Inflammatory macrophage treated with lipopolysaccharide for 4 hours (primary cell): ENCODE measurements around the gene BIN2.

ENCODE experiments used
- DNase-seq: peaks from one replicate; pipeline ENCODE4 v3.0.0-alpha.2; 2020

Gene BIN2

DNA sequence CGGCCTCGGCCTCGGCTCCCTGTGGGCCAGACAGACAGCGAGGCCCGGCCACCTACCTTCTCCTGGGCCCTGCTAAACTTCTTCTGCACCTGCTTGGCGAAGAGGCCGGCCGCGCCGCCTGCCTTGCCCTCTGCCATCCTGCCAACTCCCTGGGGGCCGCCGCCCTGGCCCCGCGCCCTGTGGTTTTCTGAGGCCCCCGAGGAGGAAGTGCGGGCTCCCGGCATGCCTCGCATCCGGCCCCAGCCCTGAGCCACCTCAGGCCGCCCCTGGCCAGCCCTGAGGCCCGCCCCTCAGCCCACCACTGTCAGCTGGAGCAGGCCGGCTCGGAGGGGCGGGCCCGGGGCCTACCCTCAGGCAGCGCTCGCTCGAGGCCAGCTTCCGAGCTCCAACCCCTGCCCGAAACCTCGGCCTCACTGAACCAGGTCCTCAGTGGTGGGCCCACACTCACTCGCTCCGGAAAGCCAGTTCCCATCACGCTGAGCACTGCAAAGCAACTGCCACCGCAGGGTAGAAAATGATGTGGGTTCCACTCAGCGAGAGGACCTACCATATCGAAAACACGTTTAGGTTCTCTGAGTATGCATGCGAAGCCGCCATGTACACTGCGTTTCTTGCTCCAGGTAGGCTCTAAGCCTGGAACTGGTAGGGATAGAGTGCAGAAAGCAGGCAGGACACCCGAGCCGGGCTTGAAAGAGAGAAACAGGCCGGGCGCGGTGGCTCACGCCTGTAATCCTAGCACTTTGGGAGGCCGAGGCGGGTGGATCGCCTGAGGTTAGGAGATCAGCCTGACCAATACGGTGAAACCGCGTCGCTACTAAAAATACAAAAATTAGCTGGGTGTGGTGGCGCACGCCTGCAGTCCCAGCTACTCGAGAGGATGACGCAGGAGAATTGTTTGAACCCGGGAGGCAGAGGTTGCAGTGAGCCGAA lies at the start of gene BIN2:
BIN2 (minus strand) TSS at position 209 of the 930 bp plus-strand sequence; CDS start at position 137, 72 bp downstream.
- DNase-seq = peak; percentile 60

DNA sequence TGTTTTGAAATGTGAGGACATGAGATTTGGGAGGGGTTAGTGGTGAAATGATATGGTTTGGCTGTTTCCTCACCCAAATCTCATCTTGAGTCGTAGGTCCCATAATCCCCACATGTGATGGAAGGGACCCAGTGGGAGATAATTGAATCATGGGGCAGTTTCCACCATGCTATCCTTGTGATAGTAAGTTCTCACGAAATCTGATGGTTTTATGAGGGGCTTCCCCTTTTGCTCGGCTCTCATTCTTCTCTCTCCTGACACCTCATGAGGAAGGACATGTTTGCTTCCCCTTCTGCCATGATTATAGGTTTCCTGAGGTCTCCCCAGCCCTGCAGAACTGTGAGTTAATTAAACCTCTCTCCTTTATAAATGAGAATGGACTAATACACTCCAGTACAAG lies 49.2 kb upstream of the BIN2 start:
- DNase-seq = peak; percentile 70

DNA sequence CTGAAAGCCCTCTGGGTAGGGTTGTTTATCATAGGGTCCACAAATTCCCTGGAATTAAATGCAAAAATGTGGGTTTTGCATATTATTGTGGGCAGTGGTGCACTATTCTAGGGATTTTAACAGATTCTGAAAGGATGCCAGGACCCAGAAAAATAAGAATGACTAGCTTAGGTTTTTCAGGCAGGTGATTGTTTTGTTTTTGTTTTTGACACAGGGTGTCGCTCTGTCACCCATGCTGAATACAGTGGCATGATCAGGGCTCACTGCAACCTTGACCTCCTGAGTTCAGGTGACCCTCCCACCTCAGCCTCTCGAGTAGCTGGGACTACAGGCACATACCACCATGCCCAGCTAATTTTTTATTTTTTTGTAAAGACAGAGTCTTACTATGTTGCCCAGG lies 48.0 kb upstream of the BIN2 start:
- no peak for DNase-seq

DNA sequence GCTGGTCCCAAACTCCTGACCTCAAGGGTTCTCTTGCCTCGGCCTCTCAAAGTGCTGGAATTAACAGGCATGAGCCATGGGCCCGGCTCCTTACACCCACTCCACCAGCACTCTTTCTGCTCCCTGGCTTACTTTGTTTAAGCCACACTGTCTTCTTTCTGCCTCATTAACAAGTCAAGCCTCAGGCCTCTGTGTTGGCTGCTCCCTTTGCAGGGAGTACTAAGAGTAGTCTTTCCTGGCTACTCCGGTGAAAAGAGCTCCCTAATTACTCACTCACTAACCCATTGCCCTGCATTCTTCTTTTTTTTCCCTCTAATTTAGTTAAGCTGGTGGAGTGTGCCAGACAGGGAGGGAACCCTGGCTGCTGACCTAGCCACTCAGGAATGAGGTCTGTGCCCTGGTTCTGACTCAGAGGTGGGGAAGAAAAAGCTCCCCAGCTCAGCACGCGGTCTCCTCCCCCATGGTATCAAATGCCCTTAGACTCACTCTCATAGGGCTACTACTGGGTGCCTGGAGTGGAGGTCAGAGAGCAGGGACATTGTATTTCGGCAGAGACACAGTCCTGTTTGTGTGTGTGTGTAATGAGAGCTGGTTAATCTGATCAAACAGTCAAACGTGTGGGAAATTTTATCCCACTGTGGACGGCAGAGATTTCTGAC lies 47.5 kb upstream of the BIN2 start:
- no peak for DNase-seq

DNA sequence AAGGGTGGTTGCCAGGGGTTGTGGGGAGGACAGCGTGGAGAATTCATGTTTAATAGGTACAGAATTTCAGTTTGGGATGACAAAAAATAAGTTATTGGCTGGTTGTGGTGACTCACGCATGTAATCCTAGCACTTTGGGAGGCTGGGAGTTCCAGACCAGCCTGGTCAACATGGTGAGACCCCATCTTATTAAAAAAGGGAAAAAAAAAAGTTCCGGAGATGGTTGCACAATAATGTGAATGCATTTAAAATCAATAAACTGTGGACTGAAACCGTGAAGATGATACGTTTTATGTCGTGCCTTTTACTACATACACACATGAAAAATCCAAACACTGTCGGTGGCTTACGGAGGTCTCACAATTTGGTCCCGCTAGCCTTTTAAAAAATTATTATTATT lies 46.7 kb upstream of the BIN2 start:
- no peak for DNase-seq

DNA sequence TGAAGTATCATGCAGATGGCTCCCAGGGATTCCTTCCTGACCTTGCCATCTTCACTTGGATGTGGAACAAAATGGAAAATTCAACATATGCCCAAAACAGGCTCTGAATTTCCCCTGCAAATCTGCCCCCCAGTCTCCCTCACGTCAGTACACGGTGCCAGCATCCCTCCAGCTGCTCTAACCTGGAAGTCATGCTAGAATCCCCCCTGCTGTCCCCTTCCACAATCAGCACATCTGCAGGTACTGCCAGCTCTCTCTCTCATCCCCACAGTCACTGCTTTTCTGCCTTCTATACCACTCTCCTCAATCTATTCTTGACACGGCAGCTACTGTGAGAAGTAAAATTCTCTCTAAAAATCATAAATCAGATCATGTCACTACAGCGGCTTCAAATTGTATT lies 45.6 kb upstream of the BIN2 start:
- DNase-seq = no peak

DNA sequence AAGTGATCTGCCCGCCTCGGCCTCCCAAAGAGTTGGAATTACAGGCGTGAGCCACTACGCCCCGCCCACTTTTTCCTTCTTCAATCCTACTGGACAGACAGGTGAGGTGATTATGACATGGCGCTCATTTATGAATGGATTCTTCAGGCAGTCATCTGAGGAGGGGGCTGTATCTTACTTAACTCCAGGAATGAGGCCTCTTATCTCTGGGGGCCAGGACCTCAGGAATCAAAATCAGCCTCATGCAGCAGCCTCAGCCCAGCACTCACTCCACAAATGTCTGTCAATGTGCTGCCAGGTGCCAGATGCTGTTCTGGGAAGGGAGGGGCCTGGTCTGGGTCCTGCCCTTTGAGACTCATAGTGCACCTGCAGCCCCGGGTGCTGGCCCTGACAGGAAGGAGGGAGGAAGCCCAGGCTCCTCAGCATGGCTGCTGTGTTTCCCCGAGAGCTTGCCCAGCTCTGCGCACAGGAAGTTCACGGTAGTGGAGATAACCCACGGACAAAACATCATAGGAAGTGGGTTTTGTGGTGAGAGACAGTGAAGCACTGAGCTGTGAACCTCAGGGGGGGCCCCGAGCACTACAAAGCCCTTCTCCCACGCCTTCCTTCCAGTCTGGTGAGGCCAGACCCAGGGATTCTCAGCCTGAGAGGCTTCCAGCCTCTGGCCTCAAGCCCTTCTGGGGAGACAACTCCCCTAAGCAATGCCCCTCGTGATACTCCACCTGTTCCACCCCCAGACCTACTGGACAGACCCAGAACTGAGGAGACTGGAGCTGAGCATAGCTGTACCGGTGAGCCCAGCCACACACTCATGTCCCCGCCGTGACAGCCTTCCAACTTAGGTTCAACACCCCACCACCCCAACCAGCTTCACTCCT lies 44.9 kb upstream of the BIN2 start:
- DNase-seq = peak; percentile 90

DNA sequence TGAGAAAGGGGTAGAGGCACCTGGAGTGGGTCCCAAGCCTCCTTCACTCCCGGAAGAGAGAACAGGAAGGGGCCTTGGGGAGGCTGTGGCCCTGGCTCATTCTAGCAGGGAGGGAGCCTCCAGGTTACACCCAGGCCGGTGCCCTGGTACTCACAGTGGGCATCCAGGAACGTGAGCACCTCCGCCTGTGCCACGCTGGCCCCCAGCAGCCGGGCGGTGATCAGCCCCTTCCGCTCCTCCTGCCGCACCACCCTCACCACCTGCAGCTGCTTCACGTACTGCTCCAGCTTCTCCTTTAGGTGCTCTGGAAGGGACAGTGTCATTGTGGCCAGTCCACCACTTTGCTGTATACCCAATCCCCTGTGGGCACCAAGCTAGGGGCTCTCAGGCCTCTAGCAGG lies 41.3 kb upstream of the BIN2 start:
- no peak for DNase-seq

DNA sequence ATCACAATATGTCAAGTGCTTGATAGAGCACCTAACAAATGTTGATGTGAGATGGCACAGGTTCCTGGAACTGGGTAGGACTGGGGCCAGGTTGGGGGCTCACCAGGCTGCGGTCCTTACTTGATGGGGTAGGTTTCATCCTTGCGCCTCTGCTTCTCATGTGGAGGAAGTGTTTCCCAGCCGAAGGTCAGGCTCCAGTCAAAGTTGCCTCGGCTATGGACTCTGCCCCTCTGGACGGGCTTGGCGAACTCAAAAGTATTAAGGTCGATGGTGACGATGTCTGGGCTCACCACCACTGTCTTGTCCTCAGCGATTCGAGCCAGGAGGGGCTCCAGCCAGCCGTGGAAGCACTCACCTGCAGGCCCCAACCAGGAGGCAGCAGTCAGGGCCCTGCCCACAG lies 40.0 kb upstream of the BIN2 start:
- no peak for DNase-seq

DNA sequence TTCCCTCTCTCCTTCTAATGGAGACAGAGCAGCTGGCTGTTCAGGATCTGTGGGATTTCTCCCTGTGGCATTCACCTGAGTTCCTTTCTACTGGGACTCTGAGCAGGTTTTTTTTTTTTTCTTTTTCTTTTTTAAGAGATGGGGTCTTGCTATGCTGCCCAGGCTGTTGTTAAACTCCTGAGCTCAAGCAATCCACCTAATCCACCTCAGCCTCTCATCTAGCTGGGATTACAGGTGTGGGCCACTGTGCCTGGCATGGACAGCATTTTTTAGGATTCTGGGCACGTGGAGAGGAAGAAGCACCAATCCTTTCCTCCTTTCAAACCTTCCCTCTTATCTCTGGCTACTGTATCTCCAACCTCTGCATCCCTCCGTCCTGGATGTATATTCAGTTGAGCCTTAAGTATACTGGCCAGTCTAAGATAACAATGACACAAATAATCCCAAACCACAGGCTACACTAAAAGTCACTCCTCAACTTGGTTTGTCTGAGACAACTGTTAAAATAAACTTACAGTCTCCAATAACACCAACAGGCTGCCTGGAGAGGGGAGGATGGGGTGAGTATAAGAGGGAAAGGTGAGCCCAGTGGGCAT lies 38.9 kb upstream of the BIN2 start:
- DNase-seq = no peak

DNA sequence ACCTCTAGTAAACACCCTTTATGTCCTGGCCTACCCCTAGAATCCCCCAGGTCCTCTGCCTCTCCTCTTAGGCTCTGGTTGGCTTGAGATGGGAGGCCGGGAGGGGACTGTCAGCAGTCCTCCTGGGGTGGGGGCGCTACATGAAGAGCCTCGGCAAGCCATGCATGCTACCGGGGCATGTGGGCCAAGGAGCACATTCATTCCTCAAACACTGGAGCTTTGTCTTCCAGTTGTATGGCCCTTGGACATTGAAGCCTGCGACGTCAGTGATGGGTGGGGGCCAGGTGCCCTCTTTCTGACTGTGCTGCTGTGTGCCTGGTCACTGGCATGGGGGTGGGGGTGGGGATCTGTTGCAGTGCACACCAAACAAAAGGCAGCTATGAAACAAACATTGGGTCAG lies 38.3 kb upstream of the BIN2 start:
- no peak for DNase-seq

DNA sequence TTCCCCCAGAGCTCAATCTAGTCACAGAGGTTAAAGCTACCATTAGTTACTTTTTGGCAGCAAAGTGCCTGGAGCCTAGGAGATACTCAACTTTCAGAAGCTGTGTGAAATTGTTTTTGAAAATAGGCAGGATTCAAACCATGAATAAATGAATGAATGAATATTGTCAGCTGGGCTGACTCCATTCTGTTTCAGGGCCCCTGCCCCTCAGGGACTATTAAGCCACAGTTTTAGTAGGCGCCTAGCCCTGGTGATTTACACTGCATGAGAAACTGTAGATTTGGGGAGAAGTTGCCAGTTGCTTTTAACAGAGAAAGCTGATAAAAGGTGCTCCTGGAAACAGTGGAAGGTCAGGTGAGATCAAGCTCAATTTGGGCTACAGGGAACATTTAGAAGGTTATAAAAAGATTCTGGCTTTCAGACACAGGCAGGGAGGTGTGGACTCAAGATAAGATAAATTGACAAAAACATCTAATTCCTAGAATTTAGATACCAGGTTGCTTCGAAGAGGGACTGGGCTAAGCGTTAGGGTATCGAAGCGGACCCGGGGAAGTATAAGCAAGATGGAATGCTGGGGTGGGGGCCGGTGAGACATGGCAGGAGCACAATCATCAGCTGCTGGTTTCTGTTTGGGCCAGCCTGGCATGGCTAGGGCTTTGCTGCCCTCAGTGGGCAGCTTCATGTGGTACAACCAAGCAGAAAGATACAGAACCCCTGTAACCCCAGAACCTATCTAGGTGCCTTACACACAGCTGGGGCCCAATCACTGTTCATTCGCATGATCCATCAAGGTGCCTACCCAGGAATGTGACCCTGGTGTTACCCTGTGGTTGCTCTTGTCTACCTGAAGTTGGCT lies 37.4 kb upstream of the BIN2 start:
- DNase-seq = no peak

DNA sequence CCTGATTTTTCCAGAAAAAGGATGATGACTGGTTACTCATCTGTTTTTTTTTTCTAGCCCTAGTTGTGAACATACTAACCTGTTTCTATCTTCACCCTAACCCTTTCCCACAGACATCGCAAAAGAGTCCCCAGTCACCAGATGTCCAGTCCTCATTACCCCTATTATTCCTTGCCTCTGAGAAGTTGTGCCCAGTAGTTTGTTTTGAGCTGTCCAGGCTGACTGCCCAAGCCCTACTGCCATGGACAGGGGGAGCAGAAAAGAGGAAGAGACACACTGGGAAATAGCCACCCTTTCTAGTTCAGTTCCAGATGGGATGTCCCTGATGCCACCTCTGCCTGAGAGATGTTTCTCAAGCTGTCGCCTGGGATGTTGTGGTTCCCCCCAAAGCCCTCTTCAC lies 36.3 kb upstream of the BIN2 start:
- DNase-seq = no peak

DNA sequence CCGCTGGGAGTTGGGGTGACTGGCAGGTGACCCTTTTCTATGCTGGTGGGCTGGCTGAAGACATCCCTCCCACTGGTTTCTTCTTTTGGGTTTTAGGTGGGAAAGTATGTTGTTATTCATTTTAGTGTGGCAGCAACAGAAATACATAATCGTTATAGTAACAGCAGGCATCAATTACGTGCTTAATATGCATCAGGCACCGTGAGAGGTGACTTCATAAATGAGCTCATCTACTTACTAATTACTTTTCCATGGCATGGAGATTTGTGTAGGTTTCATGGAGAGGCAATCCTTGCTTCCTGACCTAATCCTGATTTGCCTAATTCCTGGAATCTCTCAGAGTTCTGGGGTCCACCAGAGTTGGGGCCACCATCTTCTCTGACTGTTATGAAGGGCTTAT lies 35.9 kb upstream of the BIN2 start:
- no peak for DNase-seq

DNA sequence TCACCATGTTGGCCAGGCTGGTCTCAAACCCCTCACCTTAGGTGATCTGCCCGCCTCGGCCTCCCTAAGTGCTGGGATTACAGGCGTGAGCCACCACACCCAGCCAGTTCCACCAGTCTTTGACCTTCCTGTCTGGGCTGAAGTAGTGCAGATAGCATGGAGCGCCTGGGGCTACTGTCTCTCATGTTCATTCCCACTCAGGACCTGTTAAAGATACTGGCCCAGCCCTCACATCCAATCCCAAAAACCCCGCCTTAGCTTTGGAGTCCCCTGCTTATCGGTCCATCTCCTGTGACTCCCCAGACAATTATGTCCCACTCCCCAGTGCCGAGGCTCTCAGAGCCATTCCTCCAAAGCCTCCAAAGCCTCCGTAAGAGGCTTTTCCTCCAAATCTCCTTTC lies 34.5 kb upstream of the BIN2 start:
- DNase-seq = no peak

DNA sequence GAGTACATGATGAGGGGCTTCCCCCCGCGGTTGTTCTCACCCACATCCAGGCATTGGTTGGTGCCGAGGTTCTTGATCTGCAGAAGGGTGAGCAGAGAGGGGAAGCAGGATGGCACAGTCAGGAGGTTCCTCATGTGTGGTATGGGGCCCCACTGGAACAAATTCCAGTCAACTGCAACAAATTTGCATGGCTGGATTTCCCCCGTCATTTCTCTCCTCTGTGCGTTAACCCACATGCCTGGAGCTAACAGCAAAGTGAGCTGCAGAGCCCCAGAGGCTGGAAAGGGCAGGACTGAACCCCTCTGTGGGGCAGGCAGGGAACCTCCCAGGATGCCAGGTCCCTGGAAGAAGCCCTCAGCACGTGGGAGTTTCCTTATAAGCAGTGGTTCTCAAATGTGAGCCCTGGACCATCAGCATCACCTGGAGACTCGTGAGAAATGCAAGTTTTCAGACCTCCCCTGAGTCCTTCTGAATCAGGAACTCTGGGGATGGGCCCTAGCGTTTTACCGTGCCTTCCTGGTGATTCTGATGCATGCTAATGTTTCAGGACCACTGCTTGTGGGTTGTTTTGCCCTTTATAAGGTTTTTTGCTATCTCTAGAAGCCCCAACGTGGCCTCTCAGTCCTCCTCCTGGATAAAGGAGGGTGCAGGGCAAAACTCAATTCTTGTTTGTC lies 33.5 kb upstream of the BIN2 start:
- DNase-seq = peak; percentile 66

DNA sequence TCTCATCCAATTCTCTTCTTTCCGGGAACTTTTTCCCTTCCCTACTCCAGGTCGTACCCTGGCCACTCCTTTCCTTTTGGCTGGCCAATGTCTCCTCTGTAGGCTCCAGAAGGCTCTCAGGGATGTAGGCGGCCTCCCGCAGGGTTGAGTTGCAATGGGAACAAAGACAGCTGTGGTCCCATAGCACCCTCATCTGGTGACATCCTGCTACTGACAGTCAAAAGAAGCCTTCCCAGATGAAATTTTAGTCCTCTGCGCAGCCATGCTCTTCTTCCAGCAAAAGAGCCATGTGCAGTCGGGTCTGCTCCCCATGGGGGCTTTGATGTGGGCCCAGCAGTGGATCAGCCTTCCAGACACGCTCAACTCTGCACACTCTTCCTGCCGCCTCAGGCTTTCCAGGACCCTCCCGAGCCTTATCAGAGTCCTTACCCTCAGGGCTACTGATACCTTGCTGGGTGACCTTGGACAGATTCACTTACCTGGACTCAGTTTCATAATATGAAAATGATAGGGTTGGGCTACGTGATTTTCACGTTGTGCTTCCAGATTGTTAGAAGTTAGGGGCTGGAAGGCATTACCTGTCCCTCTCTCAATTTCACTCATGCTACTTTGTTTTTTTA lies 28.0 kb upstream of the BIN2 start:
- peak; percentile 45 for DNase-seq

DNA sequence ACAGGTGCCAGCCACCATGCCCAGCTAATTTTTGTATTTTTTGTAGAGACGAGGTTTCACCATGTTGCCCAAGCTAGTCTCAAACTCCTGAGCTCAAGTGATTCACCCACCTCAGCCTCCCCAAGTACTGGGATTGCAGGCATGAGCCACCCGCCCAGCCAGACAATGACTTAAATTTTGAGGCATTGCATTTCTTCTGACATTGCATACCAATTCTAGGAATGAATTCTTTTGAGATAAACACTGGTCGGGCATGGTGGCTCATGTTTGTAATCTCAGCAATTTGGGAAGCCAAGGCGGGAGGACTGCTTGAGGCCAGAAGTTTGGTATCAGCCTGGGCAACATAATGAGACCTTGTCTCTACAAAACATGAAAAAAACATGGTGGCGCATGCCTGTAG lies 25.1 kb upstream of the BIN2 start:
- DNase-seq = no peak

DNA sequence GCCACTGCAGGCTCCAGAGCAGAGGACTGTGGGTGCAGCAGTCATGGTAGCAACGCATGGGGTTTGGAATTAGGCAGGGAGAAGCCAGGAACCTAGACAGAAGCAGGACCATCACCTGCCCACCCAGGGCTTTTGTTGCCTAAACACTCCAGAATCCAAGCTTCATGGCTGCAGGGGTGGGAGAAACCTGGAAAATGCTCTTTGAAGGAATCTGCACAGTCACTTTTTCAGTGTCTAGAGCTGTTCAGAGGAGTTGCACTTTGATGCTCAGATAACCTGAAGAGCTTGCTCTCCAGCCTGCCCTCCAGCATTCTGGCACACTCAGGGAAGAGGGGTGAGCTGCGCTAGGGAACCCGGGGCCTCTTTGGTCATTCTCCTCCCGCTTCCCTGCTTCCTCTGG lies 24.1 kb upstream of the BIN2 start:
- no peak for DNase-seq

DNA sequence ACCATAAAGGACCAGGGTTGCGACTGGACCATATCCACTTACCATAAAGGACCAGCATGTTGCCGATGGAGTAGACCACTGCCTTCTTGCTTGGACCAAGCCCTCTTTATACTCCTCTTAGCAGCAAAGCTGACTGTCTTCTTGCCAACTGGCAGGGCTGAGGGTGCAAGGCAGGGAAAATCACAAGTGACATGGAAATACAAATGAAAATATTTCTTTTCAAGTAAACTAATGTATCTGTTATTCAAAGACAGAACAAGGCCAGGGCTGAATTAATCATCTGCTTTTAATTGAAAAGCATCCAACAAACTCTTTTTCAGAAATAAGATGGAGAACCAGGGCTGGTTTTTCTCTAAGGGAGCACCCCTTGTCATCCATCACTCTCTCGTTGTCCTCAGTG lies 22.6 kb upstream of the BIN2 start, which contains the start of gene CELA1:
CELA1 (minus strand) TSS at position 99 of the 400 bp plus-strand sequence; CDS start at position 58, 41 bp downstream.
- no peak for DNase-seq

DNA sequence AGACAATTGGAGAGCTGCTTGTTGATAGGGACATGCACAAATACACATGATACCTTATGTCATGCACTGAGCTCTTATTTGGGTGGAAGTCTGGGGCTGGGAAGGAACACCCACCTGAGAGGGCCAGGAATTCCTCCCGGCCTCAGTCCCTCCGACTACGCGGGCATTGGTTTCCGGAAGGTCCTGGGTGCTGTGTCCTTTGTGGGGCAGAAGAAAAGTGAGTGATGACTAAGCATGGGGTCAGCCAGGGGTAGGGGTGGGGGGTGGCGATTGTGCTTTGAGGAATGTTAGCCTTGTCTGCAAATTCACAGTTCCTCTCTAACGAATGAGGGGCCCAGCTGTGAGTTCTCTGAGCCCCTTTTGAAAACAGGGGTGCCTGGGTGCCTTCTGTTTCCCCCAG lies 21.7 kb upstream of the BIN2 start:
- DNase-seq = no peak
